H4 (cell line): ENCODE results near the gene ELF1. TPM values are rescaled to one million over a fixed set of nuclear protein-coding genes. Genes with fewer than 3 reads are reported as not detected.
A peak's percentile ranks its signal among the peaks of the same experiment; 100 is the strongest.

Experiments
- DNase-seq: peaks from one replicate; pipeline ENCODE4 v3.0.0-alpha.2; 2015; ENCODE audit warnings: low spot score
- total RNA-seq: library from RNA; depleted of rRNA; stranded (reverse); fragments of >200 nt; shearing (Covaris generic); gene quantifications from 2 replicates; pipeline ENCODE4 v1.2.3, GENCODE V29; 2014

ELF1 gene
- total RNA-seq, 1 experiment from 2014 or later: 17.3 TPM

DNA sequence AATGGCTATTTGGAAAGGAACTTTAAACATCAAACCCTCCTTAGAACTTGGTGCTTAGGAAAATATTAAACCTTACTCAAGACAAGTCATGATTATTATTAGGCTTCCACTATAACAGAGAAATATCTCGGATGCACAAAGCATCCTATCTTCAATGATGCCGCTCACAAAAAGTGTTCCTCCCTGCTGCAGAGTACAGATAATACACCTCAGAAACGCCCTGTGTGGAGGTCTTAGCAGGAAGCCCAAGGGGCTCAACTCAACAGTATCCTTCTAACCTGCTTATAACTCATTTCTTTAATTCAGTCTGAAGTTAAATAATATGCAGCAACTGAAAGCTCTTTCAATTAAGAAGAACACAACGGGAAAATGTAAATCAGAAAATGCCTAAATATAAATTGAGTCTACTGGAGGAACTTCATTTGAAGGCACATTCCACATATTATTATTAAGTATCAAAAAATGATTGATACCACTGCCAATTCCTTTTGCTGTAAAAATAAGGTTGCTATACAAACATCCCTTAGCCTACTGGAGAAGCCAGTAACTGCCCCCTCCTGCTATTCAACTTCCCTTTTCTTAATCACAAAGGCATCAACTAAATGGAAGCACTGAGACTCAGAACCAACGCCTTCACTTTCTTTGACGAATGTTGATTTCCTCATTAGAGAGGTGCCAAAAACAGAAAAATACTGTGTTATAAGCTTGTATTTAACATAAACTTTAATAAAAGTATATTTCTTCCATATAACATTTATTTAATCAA lies 12.0 kb downstream of the ELF1 start:
- no peak for DNase-seq

DNA sequence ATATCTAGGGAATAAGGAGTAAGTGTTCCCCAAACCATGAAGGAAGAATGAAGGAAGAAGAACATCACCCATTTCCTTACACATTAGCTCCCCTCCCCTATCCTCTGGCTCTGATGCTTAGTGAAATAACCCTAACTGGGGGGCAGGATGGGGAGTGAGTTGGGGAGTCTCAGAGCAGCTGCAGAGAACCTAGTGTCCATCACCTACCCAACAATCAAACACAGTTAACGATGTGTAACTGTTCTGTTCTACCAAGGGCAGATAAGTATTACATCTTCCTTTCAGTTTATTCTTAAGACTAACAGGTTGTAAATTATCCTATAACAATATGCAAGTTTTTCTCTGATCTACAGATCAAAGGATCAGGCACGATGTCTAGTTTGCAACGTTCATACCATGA lies 12.8 kb downstream of the ELF1 start:
- no peak for DNase-seq

DNA sequence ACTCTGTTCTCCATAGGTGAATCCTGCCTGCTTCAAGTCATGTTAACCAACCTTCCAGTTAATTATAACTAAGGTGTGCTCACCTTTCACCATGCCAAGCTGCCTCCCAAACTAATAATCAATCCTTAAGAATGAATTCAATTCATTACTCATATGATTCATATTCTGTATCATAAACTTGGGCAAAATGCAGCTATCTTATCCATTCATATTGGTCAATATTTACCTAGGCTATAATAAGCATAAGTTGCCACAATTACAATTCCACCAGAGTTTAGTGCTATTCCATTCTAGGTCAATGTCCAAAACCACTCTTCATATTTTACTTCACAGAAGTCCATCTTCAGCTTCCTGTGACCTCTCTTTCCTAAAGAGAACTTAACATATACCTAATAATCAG lies 13.4 kb downstream of the ELF1 start:
- no peak for DNase-seq

DNA sequence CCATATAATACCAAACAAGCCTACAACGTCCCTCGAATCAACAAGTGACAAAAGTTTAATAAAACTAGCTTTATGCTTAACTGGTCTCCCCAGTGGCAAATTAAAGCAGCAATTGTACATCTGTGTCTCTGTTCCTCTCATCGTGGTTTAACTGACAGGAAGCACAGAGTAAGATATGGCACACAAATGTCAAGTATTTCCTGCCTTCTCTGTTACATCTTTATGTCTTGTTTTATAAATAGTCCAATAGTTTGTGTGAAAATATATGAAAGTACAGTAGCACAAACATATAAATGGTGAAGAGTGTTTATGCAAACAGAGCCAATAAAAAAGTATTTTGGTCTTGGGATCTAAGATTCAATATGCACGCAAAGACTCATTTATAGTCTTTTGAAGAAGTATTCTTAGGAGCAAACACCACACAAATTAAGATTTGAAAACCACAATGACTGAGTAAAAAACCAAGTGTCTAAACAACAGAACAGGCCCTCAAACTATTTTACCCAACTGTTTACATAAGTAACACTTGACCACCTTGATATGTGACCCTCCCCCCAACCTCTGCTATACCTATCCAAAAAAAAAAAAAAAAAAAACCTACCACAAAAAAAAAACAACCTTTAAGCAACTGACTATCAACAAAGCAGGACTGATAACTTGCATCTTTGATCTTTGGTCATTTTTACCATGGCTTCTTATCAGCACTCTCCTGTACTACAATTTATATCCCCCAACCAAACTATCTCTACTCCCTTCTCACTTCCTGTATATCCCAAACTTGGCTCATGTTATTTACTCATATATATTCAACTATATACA lies 14.0 kb downstream of the ELF1 start:
- DNase-seq: peak; percentile 18

DNA sequence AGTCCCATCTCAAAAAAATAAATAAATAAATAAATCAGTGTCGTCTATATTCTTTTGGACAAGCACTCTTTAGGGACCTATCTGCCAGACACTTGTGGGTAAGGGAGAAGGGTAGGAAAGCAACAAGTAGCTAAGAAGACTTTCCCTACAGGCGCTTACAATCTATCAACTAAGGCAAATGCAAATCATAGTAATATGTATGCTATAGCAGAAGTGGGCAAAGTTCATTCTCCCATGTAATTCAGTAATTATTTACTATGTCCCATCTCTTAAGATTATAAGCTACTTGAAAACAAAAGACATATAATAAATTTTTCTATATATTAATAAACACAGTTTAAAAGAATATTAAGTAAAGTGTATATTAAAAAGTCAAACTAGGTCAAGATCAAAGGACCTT lies 16.5 kb downstream of the ELF1 start:
- DNase-seq: no peak

DNA sequence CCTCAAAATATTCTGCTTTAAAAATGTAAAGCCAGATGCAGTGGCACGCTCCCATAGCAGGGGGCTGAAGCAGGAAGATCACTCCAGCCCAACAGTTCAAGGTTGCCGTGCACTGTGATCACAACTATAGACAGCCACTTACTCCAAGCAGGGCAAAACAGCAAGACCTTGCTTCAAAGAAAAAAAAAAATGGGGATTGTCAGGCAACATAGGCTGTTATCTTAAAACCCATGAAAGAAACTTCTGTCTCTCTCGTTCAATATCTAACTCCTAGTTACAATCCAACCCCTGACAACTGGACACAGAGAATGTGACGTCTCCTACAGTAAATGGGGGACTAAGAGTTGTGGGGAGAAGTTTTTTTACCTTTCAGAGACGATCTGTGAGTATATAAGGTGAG lies 17.4 kb downstream of the ELF1 start:
- no peak for DNase-seq

DNA sequence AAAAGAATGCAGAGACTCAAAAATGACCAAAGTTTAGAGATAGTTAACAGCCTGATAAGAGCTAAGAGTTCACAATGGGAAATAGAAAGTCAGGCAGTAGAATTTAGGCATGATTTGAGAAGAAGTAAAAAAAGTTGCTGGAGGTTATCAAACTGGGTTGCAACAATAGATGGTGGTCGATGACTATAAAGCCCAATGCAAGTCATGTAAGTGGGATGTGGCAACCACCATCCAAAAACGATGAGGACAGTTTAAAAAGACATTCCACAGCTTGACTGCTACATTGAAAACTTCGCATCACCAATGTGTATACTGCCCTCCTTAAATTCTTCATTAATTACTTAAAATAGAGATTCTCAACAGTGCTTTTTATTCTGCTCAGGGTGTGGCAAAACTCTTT lies 19.7 kb downstream of the ELF1 start:
- DNase-seq: no peak

DNA sequence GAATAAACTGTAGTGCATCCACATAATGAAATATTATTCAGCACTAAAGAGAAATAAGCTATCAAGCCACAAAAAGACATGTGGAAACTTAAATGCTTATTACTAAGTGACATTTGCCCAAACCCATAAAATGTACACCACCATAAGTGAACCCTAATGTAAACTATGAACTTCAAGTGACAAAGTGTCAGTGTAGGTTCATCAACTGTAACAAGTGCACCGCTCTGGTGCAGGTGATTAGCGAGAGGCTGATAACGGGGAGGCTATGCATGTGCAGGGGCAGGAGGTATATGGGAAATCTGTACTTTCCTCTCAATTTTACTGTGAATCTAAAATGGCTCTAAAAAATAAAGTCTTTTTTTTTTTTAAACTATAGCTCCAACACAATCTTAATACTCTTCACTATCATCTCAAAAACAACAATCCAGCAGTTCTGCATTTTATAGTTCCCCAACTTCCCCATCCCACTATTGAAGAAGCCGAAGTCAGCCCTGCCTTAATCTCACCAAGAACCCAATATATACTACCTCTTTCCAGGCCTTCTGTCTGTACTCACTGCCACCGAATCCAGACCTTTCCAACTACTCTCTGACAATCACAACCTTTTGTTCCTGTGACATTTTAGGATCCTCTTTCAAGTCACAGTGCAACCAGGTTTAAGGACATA lies 22.6 kb downstream of the ELF1 start:
- no peak for DNase-seq

DNA sequence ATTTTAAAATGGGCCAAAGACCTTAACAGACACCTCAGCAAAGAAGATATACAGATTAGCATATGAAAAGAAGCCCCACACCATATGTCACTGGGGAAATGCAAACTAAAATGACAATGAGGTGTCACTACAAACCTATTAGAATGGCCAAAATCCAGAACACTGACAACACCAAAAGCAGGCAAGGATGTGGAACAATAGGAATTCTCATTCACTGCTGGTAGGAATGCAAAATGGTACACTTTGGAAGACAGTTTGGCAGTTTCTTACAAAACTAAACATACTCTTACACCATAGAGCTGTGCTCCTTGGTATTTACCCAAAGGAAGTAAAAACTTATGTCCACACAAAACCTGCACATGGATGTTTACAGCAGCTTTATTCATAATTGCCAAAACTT lies 23.1 kb downstream of the ELF1 start:
- DNase-seq: no peak

DNA sequence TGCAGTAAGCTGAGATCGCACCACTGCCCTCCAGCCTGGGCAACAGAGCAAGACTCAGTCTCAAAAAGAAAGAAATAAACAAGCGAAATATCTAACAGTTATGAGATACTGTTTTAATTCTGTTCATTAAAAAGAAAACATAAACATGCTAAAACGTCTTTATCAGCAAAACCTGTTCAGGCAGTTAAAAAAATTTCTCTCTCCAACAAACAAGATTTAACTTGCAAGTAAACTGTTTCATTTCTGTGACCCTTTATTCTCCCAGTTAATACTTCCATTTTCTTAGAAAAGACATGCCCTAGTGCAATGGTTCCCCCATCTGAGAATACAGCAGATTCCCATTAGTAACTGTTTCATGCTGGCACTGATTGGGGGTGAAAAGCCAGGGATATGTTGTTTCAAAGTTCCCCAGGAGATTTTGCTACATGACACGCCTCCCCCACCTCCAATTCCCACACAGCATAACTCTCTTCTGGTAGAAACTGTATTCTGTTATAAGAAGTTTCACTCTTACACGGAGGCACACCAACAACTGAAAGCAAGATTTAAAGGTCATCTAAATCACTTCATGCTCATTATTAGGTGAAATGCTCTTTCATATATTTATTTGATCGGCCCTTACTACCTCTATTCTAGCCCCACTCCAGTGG lies 24.4 kb downstream of the ELF1 start:
- no peak for DNase-seq

DNA sequence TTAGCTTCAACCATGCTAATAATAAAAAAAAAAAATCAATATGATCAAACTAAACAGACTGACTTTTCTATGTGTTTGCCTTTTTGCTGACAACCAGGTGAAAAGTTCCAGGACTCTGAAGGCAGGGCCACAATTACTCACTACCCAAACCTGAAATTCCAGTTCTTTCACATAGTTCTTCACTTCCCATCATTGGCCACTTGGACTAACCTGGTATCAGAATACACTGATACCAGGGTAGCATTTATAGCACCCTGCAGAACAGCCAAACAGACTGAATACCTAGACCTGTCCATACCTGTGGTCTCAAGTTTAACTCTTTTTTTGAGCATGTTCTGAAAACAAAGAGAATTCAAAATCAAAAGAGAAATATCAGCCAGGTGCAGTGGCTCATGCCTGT lies 25.1 kb downstream of the ELF1 start:
- DNase-seq: no peak

DNA sequence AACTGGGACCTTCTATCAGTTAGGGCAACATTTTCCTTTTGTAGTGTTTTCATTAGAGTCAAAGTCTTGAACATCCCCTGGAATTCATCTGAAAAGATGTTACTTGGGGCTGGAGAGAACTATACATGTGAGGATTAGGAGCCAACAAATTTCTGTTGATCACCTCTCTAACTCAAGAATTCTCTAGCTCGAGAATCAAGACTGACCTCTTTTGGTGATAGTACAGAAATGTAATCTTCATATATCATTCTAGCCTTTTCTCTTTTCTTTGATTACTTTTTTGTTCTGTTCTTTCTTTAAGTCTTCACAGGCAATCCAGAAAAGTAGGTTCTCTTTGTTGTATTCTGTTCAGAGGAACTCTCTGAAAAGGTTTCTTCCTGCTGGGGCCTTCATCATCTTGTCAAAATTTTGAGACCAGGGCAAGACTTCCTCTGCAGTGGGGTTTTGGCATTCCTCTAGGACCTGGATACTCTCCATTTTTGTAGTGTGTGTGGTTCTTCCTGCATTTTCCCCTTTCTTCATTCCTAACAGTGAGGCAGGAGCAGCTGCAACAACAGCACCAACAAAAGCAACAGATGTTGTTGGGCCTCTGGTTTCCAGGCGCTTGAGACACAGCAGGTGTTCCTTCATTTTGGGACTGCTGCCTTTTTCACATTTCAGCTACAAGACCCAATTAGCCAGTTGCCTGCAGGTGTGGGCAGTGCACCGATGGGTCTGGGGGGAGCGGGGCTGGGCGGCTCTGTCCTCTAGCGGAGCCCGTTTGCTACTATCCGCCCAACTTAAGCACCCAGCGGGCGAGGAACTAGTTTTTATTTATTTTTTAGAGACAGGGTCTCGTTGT lies 26.2 kb downstream of the ELF1 start:
- DNase-seq: no peak

DNA sequence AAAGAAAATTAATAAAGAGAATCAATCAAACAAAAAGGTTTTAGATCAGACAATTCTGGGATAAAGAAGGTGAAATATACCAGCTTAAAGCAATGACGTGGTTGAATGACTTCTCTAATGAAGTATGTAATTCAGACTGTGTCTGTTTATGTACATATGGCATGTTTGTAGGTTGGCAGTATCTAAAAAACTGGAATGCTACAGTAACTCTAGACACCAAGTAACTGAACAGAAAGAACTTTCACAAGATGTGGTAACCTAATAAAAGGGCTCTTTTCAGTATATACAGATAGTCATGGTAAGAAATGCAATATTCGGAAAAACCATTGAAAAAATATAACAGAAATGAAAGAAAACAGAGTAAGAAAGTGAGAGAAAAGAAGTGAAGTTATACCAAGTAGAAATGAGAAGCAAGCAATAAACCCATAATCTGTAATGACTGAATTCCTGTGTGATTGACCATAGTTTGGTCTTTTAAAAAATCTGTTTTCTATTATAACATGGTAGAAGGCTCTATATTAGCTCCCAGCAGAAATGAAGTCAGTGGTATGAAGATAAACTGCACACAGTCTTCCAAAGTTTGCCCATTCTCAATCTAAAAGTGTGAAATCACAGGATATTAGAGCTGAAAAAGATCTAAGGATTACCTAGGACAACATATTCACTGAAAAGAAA lies 31.4 kb downstream of the ELF1 start:
- DNase-seq: no peak

DNA sequence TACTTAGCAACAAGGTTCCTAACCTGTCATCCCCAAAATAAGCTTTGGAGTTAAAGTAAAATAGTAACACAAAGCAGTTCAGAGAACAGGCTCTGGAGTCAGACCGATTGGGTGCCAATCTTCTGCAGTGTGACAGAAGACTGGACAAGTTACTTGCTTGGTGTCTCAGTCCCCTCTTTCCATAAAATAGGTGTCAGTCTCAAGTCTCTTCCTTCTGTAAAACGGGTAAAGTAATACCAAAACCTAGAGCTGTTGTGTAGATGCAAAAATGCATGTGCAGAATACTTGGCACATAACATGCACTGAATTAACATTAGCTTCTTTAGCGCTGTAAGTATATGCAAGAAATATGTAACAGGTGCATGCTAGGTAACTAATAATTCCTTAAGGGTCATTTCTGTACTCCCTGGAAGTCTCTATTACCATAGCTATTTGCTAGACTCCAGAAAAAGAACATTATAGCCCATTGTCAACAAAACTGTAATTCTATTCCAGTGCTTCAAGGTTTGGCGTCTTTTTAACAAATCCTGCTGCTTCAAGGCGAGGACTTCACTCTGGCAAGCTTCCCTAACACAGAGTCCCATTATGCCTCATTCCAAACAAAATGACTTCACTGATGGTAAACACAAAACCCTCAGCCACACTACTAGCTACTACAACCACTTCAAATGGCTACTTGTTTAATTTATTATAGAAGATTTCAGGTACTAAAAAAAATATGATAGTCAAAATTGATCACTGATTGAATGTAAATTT lies 32.8 kb downstream of the ELF1 start:
- peak; percentile 49 for DNase-seq

DNA sequence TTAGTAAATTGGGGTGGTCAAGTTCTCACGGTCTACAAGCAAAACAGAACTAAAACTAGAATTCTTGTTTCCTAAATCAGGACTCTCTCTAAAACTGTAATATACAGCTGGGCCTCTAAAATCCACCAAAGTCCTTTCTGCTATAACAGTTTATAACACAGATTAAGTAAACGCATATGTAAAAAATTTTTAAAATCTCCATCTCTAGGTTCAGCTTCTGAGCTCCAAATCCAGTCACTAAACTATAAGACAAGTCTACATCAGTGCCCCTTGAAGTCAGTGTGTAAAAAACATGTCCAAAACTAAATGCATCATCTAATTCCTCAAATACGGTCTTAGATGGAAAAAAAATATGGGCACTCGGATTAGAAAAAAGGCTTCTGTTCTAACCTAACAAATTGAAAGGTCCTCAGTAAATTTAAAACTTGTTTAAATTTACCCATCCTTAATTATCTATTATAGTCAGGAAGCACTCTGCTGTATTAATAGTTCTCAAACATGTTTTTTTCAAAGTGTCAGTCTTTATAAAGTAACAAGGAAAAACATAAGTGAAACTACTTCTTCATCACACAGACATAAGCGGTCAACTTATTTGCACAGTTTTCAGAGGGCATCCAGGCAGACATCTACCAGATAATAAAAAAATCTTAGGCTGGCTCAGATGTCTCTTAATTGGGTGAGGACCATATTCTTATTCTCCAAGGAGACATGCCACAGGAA lies 33.6 kb downstream of the ELF1 start:
- no peak for DNase-seq

DNA sequence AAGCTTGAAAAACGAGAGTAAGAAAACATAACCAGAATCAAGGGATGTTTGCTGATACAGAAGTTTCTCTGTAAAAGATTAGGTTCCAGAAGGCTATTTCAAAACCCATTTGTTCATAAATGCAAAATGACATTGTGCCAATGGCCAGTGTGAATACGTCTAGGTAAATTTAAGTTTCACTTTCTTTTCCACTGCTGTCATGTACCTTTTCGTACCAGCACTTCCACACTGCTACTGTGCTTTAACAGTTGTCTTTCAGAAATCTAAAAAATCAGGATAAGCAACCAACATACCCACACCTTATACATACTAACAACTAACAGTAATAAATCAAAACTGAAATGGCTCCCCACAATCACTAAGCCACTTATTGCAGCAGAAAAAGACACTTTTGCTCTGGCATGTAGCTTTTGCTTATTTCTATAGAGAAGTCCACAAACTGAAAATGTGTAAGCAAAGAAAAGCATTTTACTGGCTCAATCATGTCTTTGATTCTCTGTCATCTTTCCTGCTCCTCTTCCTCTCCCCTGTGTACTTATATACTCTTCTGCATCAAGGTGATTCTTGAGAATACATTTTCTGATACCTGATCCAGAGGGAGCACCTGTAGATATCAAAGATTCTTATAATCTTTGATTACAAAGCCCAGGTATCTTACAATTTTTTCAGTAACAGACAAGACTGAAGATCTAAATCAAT lies 34.3 kb downstream of the ELF1 start:
- no peak for DNase-seq

DNA sequence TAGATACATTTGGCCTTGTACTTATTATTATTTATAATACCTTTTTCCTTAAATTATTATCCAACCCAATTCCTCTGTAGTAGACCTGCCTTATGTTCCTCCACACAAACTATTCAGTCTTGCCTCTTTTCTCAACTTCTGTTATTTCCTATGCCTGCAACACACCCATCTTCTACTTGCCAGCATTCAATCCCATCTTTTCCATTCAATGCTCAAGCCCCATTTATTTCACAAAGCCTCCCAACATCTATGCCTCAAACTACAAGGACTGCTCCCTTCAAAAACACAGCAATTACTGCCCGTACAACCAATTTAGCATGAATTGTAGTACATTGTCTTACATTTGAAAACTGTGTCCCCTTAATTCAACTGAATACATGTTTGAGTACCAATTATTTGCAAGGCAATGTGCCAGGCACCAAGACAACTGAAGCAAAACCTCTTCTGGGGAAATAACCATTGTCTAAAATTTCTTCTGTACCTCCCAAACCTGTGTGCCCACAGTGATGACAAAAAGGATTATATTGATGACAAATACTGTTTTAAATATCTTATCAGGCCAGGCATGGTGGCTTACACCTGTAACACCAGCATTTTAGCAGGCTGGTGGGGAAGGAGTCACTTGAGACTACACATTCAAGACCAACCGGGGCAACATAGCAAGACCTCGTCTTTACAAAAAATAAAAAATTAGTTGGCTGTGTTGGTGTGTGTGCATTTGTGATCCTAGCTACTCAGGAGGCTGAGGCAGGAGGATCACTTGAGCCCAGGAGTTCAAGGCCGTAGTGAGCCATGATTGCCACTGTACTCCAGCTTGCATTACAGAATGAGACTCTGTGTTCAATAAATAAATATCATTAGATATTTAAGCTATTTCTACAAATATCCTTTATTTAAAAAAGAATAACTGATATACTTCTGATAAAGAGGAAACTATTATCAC lies 35.1 kb downstream of the ELF1 start:
- no peak for DNase-seq

DNA sequence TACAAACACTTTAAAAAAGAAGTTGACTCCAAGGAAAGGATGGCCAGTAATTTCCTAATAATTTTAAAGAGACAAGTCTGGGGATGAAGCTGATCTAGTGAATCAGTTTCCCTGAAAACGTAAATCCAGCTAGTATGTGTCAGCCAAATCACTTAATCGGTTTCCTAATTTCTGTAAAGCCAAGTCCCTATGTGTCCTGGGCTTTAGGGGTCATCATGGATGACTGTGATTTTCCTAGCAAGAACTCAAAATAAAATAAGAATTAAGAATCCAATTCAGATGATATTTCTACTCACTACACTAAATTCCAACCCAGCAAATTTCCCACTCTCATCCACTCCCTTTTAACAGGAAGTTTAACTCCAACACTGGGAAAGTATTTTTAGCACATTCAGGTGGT lies 35.9 kb downstream of the ELF1 start:
- no peak for DNase-seq
